HG03469 (cell line): ENCODE data around the gene CCDC102A.

Experiments
- ATAC-seq: cut with Tn5 transposase; IDR thresholded peaks from one replicate; pipeline ENCODE4 v1.9.1; 2021; ENCODE audit warnings: mild to moderate bottlenecking, moderate library complexity, moderate number of reproducible peaks; ENCODE audit not compliant: unreplicated experiment

Gene CCDC102A

DNA sequence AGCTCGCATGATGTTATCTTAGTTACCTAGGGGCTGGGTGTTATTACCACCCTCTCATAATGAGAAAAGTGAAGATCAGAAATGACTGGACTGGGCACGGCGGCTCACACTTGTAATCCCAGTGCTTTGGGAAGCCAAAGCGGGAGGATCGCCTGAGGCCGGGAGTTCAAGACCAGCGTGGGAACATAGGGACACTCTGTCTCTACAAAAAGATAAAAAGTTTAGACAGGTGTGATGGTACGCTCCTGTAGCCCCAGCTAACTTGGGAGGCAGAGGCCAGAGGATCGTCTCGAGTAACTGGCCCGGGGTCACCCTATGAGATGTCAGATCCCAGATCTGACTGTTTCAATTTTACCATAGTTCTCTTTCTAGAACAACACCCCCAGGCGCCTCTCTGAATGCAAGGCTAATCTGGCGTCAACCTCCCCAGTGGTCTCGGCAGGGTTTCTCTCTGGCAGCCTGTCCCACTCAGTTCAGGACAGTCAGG, 1.9 kb upstream of the CCDC102A start:
- ATAC-seq: no peak

DNA sequence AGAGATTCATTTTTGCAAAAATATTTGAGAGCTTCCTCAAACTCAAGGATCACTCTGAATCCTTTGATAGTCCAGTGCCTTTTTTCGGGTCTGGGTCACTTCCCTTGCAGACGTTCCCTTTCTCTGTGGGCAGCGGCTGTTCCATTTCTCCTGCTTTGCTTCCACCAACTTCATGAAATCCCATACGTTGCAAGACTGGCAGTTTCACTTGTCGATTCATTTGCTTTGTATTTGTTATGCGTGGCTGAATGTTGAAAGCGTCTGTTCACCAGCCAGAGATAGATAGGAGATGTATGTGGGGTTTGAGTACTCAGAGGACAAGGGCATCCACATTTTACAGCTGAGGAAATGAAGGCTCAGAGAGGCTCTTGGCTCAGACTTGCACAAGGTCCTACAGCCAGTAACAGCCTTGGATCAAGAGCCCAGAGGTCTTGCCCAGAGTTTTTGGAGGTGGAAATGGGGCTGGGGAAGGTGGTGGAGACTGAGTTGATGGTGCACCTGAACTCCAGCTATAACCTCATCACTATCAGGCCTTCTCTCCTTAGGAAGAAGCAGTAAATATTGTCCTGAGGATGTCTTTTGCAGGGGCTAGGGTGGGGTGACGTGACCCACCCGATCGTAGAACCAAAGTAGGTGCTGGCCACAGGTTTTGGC, 1.3 kb upstream of the CCDC102A start:
- no peak for ATAC-seq

DNA sequence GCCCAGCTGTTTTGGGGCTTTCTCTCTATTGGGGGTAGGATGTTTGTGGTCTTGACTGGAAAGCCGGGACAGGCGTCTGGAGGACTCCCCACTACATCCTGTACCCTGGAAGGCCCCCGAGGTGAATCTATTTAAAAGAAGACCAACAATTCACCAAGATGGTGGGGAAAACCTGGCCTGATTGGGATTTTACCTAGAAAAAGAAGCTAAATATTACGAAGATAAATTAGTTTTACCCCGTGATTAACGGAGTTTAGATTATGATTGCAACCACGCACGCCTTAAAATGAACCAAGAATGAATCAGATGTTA, 779 bp upstream of the CCDC102A start:
- ATAC-seq: no peak

DNA sequence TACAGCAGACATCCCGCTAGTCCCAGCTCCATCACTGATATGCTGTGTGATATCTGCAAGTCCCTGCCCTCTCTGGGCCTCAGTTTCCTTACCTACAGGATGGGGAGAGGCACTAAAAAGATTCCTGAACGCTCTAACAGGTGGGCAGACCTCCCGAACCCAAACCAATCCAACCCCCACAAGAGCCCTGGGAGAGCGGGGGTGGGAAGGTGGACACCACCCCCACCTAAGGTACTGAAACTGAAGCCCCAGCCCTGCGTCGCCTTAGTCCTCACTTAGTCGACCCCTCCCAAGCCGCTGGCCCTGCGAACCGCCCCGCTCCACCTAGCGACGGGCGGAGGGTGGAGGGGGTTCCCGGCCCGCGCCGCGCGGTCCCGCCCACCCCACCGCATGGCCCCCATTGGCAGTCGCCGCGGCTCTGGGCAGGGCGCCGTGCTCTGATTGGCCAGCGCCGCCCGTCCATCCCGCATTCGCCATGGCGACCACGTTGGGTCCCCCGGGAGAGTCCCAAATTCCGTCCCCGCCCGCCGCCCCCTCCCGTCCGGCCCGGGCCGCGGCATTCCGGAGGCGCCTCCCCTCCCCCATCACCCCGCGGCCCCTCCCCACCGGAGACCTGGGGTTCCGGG, 578 bp downstream of the CCDC102A start:
- ATAC-seq: peak; percentile 30

DNA sequence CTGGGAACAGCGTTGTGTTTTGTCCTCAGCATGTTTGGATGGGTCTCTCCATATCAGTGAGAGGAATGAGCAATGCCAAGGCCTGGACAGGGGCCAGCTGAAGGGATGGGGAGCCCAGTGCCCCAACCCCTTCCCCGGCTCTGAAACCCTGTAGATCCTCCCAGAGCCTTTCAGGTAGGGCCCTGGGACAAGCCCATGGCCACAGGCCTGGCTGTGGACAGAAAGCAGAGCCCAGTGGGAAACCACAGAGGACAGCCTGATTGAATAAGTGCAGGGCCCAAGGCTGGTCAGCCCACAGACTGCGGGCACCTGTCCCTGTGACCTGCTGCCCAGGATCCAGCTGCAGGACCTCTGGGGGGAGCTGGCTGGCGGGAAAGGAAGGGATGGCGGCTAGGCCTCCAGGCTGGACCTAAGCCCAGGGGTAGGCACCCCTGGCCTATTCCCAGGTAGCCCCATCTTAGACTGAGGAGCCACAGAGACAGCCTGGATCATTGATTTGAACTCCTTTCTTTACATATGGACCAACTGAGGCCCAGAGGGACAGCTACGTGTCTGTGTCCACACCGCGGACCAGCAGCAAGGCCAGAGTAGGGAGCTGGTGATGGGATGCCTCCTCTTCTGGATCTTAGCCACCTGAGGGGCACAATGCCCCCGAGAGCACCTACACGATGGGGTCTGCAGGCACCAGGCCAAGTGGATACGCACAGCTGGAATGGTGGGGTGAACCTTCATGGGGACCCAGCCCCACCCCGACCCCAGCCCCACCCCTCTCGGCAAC, 1.3 kb downstream of the CCDC102A start:
- no peak for ATAC-seq

DNA sequence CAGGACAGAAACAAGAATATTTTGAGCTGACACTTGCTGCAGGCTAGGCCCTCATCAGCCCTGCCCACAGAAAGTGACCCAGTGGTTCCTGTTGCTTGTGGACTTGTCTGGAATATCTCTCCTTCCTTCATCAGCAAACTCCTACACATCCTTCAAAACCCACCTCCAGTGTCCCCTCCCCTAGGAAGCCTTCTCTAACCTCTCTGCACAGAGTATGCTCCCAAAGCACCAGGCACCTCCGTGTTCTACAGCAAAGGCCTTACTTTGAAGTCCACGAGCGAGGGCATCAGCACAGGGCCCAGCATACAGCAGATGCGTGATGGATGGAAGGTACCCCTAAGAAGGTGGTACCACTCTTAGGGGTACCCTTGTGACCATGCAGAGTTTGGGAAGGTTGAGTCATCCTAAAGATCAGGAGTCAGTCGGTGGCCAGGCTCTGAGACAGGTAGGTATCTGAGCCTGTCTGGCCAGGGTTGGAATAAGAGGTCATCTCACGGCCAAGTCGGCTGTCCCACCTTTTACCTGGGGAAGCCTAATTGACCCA, 2.0 kb downstream of the CCDC102A start:
- ATAC-seq: no peak

DNA sequence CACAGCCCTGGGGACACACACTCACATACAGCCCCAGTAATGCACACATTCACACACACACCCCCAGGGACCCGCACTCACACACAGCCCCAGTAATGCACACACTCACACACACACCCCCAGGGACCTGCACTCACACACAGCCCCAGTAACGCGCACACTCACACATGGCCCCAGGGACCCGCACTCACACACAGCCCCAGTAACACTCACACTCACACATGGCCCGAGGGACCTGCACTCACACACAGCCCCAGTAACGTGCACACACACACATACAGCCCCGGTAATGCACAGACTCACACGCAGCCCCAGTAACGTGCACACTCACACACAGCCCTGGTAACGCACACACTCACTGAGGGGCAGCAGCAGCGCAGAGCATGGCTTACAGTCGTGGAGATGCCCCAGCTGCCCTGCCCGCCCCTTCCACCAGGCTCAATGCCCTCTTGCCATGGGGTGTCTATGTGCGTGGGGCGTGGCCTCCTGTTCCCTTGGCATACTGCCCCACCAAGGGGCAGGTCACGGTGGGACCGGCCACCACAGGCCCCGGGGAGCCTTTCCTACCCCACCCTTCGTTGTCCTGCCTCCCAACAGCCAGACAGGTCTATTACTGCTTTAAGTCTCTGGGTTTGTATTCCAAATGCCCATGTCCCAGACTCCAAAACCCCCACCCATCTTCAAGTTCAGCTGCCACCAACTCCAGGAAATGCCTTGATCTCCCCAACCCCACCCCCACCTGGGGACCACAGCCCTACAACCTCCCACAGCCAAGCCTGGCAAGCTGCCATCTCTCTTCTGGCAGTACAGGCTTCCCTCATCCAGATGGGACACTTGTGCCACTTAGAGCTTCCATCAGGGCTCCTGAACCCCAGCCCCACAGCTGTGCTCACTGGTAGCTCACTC, 2.7 kb downstream of the CCDC102A start:
- ATAC-seq: no peak

DNA sequence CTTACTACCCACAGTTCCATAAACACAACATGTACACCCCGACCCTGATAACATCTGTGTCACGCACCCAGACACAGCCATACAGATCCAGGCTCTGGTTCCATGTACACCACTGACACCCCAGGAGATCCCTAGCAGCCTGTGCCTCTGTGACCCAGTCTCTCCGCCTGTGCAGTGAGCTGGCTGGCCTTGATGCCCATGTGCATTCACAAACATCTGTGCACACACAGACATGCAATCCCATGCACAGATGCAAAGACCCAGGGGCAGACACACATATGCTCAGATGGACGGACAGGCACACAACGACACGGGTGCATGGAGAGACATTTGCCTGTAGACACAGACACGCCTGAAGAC, 4.1 kb downstream of the CCDC102A start:
- ATAC-seq: no peak

DNA sequence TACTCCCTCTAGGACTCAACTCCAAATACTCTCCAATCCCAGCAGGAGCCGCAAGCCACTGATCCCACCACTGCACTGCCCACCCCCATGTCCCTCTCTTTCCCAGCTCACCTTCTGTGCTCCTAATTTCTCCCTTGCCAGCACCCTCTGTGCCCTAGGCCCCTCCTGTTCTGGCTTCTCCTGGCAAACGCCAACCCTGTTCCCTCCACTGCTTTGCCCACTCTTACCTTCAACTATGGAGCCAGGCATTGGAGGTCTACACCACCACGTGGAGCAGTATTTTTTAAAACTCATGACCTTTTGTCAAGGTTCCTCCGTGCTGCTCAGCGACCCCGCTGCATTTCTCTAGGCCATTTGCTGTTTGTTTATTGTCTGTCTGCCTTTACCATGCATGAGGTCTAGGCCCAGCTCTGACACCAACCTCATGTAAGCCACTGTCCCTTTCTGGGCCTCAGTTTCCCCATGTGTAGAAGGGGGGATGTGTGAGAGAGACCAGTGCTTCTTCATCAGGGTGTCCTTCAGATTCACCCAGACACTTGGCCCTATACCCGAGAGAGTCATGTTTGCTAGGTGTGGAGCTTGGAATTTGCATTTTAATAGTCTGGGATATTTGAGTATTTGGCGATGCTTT, 4.6 kb downstream of the CCDC102A start:
- no peak for ATAC-seq

DNA sequence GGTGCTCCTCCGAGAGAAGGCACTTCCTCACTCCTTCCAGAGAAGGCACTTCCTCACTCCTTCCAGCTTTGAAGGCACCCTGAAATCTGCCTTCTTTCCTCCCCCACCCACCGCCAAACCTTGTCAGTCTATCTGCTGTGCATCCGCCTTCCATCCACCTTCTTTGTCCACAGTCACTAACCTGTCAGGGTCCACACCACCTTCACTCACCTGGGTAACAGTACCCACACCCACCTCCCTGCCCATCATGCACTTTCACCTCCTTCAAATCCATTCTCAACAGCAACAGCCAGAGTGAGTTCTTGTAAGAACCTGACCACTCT, 5.2 kb downstream of the CCDC102A start:
- ATAC-seq: no peak

DNA sequence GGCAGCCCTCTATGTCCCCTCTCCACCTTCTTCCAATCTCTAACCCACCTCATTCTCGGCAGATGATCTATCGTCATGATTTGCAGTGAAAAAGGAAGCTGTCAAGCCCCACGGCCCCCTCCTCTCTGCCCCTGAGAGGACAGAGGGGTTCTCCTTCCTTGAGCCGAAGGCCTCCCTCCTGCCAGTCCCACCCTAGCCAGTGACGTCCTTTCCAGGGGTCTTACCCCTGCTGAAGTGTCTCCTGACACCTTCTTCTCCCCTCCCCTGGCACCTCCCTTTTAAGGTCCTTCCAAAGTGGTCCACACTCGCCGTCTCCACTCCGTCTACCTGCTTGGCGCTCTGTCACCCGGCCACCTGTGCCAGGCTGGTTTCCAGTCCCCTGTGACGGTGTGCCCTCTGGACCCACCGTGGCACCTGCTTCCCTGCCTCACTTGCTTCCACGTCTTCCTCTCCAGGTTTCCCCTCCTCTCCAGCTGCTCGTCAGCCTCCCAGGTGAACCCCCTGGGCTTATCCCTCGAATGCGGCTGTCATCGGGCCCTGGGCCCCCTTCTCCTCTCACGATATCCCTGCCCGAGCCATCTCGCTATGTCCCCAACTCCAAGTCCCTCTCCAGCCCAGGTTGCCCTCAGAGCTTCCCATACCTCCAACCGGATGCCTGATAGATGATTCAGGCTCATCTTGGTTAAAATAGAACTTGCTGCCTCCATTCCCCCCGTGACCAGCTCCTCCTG, 5.7 kb downstream of the CCDC102A start:
- ATAC-seq: no peak

DNA sequence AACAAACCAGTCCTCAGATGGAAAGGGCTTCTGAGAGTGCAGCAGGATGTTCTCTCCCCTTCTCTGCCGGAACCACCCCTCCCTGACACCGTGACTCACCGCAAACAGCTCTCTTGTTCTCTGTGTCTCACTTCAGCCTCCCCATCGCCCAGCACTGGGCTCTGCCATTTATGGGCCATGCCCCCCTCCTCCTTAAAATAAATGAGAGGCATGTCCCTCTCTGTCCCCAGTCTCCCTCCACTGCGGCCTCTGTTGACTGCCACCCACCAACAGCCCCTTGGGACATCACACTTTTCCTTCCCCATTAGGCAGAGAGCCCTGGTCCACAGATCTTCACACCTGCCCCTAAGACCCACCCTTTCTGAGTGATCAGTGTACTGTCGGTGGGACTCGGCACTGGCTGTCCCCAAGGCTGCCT, 6.3 kb downstream of the CCDC102A start:
- ATAC-seq: no peak

DNA sequence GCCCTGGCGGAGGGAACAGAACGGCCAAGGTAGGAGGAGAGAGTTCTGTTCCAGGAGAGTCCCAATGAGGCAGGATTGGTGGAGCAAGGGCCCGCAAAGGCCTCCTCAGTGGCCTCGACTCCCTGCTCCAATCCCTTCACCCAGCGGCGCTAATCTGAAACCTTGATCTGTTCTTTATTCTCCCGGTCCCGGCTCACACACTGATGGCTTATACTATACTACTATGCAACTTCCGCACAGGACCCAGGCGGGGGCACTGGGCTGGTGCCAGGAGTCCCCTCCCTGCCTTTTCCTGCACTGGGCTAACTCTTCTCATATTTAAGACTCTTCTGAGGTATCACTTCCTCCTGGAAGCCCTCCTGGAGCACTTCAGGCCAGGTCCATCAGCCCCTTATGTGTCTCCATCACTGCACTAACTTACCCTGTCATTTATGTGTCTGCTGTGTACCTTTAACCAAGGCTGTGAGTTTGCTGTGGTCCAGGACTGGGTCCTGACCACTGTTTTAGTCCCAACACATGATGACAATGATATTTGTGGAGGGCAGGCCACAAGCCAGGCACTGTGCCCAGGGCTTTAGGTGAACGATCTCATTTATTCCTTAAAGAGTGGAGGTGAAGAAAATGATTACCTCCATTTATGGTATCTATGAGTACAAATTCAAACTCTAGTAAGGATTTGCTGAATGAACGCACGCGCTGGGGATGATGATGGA, 6.8 kb downstream of the CCDC102A start:
- no peak for ATAC-seq

DNA sequence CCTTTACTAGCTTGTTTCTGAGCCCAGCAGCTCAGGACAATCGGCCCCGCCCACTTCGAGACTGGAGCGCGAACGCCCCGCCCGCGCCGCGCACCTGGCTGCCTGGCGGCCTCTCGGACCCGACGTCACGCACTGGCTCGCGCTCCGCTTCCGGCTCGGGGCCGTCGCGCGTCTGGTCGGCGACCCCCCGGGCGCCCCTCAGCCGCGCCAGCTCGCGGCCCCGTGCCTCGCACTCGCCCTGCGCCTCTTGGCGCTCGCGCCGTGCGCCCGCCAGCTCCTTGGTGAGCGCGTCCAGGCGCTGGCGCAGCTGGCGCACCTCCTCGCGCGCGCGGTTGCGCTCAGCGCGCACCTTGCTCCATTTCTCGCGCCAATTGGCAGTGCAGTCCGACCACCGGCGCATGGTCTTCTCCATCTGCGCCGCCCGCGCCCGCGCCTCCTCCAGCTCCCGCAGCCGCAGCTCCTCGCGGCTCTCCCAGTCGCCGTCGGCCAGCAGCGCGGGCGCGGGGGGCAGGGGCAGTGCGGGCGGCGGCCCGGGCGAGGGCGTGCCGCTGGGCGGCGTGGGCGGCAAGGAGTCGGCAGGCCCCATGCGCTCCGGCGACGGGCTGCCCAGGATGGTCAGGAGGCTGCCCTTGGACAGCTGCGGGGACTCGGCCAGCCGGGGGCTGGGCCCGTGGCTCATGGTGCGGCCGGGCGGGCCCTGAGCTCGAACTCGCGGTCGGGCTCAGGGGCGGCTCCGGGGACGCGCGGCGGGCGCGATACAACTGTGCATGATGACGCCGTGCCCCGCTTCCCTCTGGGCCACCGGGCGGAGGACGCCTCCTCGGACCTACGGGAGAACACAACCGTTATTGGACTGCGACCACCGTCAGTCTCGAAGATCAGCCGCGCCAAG, 7.6 kb downstream of the CCDC102A start:
- ATAC-seq: no peak

DNA sequence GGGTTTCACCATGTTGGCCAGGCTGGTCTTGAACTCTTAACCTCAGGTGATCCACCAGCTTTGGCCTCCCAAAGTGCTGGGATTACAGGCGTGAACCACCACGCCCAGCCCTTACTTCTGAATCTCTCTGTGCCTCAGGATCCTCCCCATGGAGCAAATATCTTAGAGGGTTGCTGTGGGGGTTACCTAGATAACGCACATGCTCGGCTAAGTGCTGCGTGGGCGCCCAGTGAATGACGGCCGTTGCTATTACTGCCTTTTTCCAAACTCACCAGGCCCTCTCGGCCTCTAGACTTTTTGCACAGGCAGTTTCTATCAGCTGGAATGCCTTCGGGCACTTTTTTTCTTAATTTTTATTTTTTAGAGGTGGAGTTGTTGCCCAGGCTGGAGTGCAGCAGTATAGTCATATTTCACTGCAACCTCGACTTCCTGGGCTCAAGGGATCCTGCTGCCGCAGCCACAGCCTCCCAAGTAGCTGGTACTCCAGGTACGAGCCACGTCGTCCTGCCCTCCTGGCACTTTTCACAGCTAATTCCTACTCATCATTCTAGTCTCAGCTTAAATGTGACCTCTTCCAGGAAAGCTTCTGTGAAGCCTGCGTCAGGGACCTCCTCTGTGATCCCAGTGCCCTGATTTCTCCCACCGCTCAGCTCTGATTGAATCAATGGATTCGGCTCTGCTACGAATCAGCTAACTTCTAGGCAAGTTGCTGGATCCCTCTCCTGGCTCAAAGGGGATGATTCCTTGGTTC, 8.6 kb downstream of the CCDC102A start:
- ATAC-seq: no peak

DNA sequence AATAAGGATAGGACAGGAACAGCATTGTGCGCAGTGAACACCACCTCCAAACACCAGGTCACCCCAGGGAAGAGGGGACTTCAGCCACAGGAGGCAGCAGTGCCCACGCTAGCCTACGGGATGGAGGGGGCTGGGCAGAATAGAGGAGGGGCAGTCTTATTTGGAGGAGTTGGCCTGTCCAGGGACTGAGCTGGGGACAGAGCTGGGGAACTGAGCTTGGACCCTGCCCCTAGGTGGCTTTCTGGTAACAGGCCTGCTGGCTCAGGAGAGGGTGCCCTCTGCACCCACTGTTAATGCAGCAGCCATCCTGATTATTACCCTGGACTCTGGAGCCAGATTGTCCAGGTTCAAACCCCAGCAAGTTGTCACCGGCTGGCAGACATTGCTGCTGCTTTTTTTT, 9.3 kb downstream of the CCDC102A start:
- no peak for ATAC-seq

DNA sequence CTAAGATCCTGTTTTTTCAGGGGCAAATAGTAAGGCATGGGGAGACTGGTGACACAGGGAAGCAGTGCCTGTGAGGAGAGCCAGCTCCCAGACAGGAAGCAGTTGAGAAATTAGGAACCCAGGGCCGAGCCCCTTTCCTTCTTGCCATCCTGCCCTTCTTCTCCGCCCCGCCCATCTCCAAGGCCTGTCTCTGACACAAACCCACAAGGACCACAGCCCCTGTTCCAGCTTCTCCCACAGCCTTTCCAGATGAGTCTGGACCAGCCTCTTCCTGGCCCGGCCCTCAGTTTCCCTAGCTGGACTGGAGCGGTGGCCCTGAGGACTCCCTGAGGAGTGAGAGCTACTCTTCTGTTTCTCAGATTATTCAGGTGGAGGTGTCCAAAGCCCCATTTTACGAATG, 9.9 kb downstream of the CCDC102A start:
- ATAC-seq: no peak

DNA sequence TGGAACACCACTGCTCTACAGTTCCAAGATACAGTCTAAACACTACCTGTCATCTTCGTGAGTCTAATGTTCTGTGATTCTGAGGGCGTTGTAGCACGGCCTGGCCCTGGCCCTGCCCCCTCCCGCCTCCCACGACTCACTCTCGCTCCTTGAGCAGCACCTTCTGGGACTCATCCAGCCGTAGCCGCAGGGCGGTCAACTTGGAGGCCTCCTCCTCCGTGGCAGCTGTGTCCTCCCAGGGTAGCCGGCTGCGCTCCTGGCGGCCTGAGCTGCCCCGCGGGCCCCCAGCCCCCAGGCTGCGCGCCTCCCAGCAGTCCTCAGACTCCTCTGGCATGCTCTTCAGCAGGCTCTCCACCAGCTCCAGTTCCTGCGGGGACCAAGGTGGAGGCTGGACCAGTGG, 10.6 kb downstream of the CCDC102A start:
- ATAC-seq: no peak
